OCI-LY1 (cell line): ENCODE data around the gene ST6GALNAC6.

Source experiments
- H2AFZ ChIP-seq: fragments of 200-600 bp; sonication (generic), shearing (Covaris generic); 2 replicates; pipeline ENCODE4 v1.6.0; 2014; ENCODE audit warnings: antibody characterized with exemption, mild to moderate bottlenecking, low read length
- H3F3A ChIP-seq: fragments of 200-600 bp; sonication (generic), shearing (Covaris generic); 2 replicates; pipeline ENCODE4 v1.6.0; 2014; ENCODE audit warnings: mild to moderate bottlenecking, antibody characterized with exemption, low read length, moderate library complexity; ENCODE audit not compliant: insufficient read depth
- H3K27ac ChIP-seq: fragments of 200-600 bp; sonication (generic); 2 replicates; pipeline ENCODE4 v1.5.1; 2014; ENCODE audit warnings: low read length, mixed run types, mild to moderate bottlenecking, low read depth; ENCODE audit not compliant: poor library complexity, severe bottlenecking
- H3K27me3 ChIP-seq: fragments of 200-600 bp; sonication (generic); 2 replicates; pipeline ENCODE4 v1.6.0; 2014; ENCODE audit warnings: antibody characterized with exemption, mild to moderate bottlenecking, low read length, moderate library complexity; ENCODE audit not compliant: insufficient read depth
- H3K36me3 ChIP-seq: fragments of 200-600 bp; sonication (generic); 2 replicates; pipeline ENCODE4 v1.6.1; 2014; ENCODE audit warnings: mild to moderate bottlenecking, antibody characterized with exemption, low read length, moderate library complexity, mixed read lengths; ENCODE audit not compliant: insufficient read depth
- H3K4me1 ChIP-seq: fragments of 200-600 bp; sonication (generic); 2 replicates; pipeline ENCODE4 v1.5.1; 2014; ENCODE audit warnings: mild to moderate bottlenecking, low read length, moderate library complexity; ENCODE audit not compliant: insufficient read depth, severe bottlenecking
- H3K4me2 ChIP-seq: fragments of 200-600 bp; sonication (generic), shearing (Covaris generic); 2 replicates; pipeline ENCODE4 v1.6.1; 2014; ENCODE audit warnings: low read length
- H3K4me3 ChIP-seq: fragments of 200-600 bp; sonication (generic); 2 replicates; pipeline ENCODE4 v1.5.1; 2014; ENCODE audit warnings: low read length, low read depth, mild to moderate bottlenecking, mixed read lengths; ENCODE audit not compliant: poor library complexity, severe bottlenecking
- H3K79me2 ChIP-seq: fragments of 200-600 bp; shearing (Covaris generic); 2 replicates; pipeline ENCODE4 v1.6.1; 2016; ENCODE audit warnings: mixed run types, low read length, mixed read lengths; ENCODE audit not compliant: insufficient read depth
- H3K9ac ChIP-seq: fragments of 200-600 bp; sonication (generic), shearing (Covaris generic); 2 replicates; pipeline ENCODE4 v1.6.1; 2014; ENCODE audit warnings: mild to moderate bottlenecking, low read length, mixed read lengths
- H3K9me2 ChIP-seq: fragments of 200-600 bp; sonication (generic), shearing (Covaris generic); 2 replicates; pipeline ENCODE4 v1.6.1; 2014; ENCODE audit warnings: low read depth, mild to moderate bottlenecking, low read length, mixed read lengths
- H3K9me3 ChIP-seq: fragments of 200-600 bp; shearing (Covaris generic); 2 replicates; pipeline ENCODE4 v1.6.1; 2014; ENCODE audit warnings: low read length, mixed read lengths
- H4K20me1 ChIP-seq: fragments of 200-600 bp; sonication (generic), shearing (Covaris generic); 2 replicates; pipeline ENCODE4 v1.6.0; 2016; ENCODE audit warnings: mild to moderate bottlenecking, low read length; ENCODE audit not compliant: insufficient read depth
- CTCF ChIP-seq: fragments of 200-600 bp; sonication (generic), shearing (Covaris generic); IDR thresholded peaks from 2 replicates; pipeline ENCODE4 v1.5.1; 2017; ENCODE audit warnings: mild to moderate bottlenecking, antibody characterized with exemption, low read length, moderate library complexity, mixed read lengths
- EZH2 ChIP-seq: fragments of 200-600 bp; sonication (generic), shearing (Covaris generic); IDR thresholded peaks from 2 replicates; pipeline ENCODE4 v1.8.0; 2017; ENCODE audit warnings: borderline replicate concordance, mixed run types, mild to moderate bottlenecking, antibody characterized with exemption, low read length, moderate library complexity, mixed read lengths

ST6GALNAC6 gene

GRCh38 chr9:127915801-127916719, 16.7 kb upstream of the ST6GALNAC6 start:
- peak overlapping the region; percentile 95 for H3K4me3 ChIP-seq
- no peak overlapping the region for H2AFZ ChIP-seq
- peak overlapping the region; percentile 96 for H3K9ac ChIP-seq
- no peaks in the 10 kb centered on the region for H3K79me2 ChIP-seq
- no peaks in the 10 kb centered on the region for H4K20me1 ChIP-seq
- H3F3A ChIP-seq: no peaks in the 10 kb centered on the region
- H3K4me2 ChIP-seq: peak overlapping the region; percentile 95
- H3K9me2 ChIP-seq: no peaks in the 10 kb centered on the region
- H3K4me1 ChIP-seq: peaks cover 53% of the 10 kb centered on the region
- no peaks in the 10 kb centered on the region for H3K27me3 ChIP-seq
- no peak for TF ChIP-seq EZH2
- TF ChIP-seq CTCF: no peak
- peaks cover 28% of the 10 kb centered on the region for H3K36me3 ChIP-seq
- H3K27ac ChIP-seq: peak overlapping the region; percentile 93
- H3K9me3 ChIP-seq: no peaks in the 10 kb centered on the region

DNA sequence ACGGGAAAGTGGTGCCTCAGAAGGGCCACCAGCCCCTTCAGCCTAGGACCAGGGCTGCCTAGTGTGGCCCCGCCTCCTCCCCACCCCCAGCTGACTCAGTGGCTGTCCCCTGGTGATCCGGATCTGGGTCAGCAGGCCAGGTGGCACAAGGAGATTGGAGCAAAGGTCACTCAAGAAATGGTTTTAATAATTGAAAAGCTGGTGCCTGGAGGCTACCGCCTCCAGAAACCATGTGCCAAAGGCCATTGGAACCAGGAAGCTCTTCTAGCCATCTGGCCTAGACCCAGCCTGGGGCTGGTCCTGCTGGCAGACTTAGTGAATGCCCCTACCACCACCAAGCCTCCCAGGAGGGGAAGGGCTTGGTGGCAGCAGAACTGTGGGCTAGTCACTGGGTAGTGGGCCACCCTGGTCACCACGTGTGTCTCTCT, 15.9 kb upstream of the ST6GALNAC6 start:
- Histone ChIP-seq H3K79me2 (no peaks in the 10 kb centered on the region), H3K9ac (peak overlapping the region; percentile 96)

GRCh38 chr9:127913682-127914081, 14.3 kb upstream of the ST6GALNAC6 start:
- Histone ChIP-seq H3K4me3 (no peak overlapping the region), H3K9ac (no peak overlapping the region), H2AFZ (no peak overlapping the region), H3K36me3 (peaks cover 45% of the 10 kb centered on the region), H3K27ac (peak overlapping the region; percentile 42), H3K4me2 (no peak overlapping the region), H3K27me3 (no peaks in the 10 kb centered on the region), H3K4me1 (peaks cover 59% of the 10 kb centered on the region), H3K9me2 (no peaks in the 10 kb centered on the region), H3K79me2 (no peaks in the 10 kb centered on the region), H3F3A (no peaks in the 10 kb centered on the region), H4K20me1 (no peaks in the 10 kb centered on the region), H3K9me3 (no peaks in the 10 kb centered on the region)
- TF ChIP-seq CTCF (no peak), EZH2 (no peak)

More for the DNA sequence above, 15.9 kb upstream of the ST6GALNAC6 start:
- TF ChIP-seq CTCF (no peak), EZH2 (no peak)
- H3K27me3 ChIP-seq: no peaks in the 10 kb centered on the region
- peak overlapping the region; percentile 93 for H3K27ac ChIP-seq
- H3F3A ChIP-seq: no peaks in the 10 kb centered on the region
- H2AFZ ChIP-seq: no peak overlapping the region
- H3K9me3 ChIP-seq: no peaks in the 10 kb centered on the region
- H3K4me1 ChIP-seq: peaks cover 59% of the 10 kb centered on the region
- H4K20me1 ChIP-seq: no peaks in the 10 kb centered on the region
- H3K9me2 ChIP-seq: no peaks in the 10 kb centered on the region
- H3K4me2 ChIP-seq: peak overlapping the region; percentile 95
- H3K4me3 ChIP-seq: peak overlapping the region; percentile 95
- peaks cover 35% of the 10 kb centered on the region for H3K36me3 ChIP-seq
